HUDEP-2 (cell line): ENCODE data around the gene EGFR.

ENCODE experiments used
- DNase-seq, 76 experiments: peaks; one replicate each; lab custom pipeline; 2025; ENCODE audit not compliant: unreplicated experiment in 76 of 76; lab: John Stamatoyannopoulos, UW

Gene EGFR

DNA sequence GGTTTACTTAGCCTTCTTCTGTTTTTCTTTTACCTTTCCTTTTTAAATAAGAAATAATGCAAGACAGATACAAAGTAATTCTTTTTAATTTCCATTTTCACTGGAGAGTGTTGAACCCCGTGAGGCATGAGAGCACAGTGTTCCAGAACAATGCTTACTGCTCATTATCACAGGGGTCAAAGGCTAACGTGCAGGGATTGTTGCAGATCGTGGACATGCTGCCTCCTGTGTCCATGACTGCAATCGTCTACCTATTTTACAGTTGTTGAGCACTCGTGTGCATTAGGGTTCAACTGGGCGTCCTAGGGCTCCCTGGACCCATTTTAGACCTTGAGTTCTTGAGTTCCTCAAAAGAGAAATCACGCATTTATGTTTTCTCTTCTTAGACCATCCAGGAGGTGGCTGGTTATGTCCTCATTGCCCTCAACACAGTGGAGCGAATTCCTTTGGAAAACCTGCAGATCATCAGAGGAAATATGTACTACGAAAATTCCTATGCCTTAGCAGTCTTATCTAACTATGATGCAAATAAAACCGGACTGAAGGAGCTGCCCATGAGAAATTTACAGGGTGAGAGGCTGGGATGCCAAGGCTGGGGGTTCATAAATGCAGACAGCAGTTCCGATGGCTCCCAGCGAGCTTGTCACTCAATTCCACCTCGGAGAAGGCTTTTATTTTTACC lies 124.2 kb downstream of the EGFR start:
- DNase-seq: no peak

DNA sequence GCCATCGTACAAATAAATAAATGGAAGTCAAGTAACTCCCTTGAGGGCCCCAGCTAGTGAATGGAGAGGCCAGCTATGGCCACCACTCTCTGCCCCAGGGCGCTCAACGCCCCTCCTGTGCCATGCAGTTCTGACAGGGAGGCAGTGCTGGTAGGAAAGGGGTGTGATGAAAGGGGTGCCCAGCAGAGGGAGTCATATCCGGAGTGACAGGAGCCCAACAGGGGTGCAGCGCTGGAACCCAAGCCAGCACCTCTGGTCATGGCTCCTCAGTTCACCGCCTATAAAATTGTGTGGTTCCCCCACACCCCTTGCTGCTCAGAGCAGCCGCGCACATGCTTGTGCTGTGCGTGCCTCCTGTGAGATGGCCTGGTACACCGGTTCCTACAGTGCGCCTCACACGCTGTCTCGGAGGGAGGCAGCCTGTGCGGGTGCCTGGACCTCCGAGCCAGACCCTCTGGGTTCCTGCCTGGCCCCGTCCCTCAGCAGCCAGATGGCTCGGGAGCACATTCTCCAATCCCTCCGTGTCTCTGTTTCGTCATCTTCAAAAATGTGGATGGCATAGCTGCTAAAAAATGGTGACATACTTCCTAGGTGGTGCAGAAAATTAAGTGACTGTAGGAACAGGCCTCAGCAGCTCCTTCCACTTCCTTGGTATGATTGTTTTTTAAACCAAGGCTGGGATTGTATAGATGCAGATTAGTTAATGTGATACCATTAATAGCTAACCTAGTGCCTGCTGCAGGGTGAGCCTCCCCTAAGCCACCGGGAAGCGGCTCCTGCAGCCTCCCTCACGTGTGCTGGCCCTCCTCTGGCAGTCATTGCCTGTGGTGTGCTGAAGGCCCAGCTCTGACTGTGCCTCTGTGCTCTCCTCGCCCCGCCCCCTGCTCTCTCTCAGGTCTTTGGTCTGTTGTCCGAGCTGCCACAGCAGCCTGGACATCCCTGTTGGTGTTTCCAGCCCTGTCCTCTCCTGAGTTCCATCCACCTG lies 125.8 kb downstream of the EGFR start:
- no peak for DNase-seq

DNA sequence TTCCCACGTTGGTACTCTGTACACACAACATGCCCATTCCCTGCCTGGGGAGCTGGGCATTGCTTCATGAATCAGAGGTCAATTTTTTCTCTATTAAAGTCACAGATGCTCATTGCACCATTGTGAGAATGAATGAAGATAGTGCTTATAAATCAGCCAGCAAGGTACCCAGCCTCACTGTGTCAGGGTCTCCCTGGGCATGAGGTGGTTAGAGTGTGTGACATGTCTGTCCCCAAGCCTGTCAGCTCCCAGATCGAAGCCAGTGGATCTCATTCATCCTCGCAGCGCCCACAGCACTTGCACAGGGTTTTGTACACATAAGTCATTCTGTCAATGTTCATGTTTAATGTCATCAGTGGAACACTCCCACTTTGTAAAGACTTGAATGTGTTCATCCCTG lies 126.8 kb downstream of the EGFR start:
- DNase-seq: no peak

DNA sequence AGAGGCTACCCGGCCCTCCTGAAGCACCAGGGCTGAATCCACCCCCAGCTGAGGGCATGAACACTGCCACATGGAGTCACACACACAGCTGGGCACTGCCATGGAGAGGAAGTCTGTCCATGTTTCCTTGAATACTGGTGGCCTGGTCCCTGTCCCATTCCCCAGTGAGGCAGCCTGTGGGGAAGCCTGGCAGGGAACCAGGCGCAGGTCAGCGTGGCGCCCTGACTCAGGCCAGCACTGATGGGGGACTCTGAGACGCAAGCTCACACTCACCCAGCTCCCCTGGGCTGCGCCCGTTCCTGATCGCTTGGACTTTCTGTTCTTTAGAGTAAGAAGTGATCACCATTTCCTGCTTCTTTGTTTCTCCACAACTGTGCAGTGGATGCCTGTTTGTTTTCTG lies 128.3 kb downstream of the EGFR start:
- no peak for DNase-seq

DNA sequence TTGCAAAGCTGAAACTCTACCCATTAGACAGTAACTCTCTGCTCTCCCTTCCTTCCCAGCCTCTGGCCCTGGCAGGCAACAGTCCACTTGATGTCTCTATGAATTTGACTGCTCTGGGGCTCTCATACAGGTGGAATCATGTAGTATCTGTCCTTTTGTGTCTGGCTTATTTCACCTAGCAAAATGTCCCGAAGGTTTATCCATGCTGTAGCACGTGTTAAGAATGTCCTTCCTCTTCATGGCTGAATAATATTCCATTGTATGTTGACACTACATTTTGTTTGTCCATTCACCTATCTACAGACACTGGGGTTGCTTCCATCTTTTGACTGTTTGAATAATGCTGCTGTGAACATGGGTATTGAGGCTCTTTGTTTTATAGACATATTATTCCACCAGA lies 128.9 kb downstream of the EGFR start:
- no peak for DNase-seq

DNA sequence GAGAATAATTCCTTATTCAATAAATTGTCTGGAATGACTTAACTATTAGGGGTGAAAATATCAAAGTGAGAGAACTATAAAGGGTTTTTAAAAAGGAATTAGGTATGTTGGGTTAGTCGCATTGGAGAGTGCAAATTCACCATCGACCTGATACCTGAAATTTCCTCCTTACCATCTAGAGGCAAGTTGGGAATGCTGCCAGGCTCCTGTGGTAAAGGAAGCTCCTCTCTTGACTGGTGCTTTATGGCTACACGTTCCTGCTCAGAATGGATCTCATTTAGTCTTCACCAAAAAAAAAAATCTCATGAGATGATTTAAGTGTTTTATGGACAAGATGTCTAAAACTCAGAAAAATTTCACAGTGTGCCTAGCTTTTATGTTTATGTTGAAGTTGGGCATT lies 129.8 kb downstream of the EGFR start:
- DNase-seq: no peak

DNA sequence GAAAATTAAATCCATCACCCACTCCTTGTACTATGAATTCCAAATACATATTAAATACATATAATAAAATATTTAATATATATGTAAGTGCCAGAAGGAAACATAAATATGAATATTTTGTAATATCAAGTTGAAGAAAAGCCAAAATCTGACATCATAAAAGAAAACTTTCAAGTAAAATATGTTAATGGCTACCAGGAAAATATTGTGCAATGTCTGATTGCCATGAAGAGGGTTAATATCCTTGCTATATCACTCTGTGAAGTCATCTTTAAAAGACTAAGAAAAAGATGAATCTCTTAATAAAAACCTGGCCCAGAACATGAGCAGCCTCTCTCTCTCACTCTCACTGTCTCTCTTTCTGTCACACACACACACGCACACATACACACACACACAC lies 130.2 kb downstream of the EGFR start:
- DNase-seq: no peak

DNA sequence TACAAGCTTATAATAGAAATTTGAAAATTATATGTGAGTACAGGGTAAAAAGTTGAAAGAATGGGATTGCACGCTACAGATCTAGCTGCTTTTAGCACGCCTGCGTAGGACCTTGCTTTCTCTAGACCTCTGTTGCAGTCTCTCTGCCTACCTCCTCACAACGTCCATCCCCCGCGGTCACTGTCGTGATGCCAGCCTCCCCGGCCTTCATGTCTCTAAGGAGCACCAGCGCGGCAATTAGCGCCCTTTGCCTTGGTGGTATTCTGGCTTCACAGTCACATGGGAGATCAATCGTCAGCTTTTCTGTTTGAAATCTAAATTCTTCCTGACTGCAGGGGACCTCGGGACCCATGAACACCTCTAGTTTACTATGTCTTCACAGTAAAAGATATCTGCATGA lies 131.3 kb downstream of the EGFR start:
- no peak for DNase-seq

DNA sequence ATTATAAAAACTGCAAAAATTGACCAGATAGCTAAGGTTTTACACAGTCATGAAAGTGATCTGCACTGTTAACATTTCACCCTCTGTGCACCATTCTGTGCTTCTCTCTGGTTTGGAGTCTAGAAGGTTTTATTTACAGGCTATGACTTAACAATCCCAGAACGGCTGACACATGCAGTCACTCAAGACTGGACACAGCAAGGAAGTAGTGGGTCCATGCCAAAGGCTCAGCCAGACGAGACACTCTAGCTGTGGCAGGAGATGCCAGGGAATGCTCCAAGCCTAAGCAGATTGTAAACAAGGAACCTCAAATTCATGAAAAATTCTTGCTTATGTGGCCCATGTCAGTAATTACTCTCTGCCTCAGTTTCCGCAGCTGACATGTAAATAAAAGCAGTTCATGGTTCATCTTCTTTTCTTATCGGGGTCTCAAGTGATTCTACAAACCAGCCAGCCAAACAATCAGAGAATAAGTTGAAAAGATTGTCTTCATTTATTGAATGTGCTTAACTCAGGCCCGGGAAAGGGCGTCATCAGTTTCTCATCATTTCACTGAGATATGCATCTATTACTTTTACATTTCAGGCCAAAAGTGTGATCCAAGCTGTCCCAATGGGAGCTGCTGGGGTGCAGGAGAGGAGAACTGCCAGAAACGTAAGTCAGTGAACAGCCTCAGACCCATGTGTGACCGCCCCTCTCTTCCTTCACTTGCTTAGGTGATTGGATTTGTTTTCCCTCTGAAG lies 132.1 kb downstream of the EGFR start:
- DNase-seq: no peak

DNA sequence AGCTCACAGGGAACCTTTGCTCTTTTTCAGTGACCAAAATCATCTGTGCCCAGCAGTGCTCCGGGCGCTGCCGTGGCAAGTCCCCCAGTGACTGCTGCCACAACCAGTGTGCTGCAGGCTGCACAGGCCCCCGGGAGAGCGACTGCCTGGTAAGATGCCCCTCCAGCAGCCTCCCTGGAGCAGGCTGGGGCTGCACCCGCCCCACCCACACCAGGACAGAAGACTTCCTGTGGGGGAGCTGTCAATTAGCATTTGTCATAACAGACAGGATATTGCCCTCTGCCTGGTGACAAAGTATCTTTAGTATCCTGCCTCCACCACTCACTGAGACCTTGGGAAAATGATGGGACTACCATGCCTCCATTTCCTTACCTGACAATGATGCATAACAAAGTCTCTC lies 133.7 kb downstream of the EGFR start:
- DNase-seq: no peak

DNA sequence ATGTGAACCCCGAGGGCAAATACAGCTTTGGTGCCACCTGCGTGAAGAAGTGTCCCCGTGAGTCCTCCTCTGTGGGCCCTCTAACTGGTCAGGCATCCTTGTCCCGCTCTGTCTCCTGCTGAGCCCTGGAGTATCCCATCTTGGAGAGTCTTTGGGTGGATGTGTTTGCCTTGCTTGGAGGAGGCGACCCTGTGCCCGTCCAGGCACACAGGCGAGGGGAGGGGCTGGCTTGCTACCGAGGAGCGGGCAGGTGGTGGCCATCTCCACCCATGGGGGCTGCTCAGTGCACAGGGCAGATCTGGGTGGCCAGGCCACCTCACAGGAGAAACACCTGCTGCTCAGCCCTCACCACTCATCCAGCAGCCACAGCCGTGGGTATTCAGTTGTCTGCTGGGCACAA lies 135.3 kb downstream of the EGFR start:
- DNase-seq: no peak

DNA sequence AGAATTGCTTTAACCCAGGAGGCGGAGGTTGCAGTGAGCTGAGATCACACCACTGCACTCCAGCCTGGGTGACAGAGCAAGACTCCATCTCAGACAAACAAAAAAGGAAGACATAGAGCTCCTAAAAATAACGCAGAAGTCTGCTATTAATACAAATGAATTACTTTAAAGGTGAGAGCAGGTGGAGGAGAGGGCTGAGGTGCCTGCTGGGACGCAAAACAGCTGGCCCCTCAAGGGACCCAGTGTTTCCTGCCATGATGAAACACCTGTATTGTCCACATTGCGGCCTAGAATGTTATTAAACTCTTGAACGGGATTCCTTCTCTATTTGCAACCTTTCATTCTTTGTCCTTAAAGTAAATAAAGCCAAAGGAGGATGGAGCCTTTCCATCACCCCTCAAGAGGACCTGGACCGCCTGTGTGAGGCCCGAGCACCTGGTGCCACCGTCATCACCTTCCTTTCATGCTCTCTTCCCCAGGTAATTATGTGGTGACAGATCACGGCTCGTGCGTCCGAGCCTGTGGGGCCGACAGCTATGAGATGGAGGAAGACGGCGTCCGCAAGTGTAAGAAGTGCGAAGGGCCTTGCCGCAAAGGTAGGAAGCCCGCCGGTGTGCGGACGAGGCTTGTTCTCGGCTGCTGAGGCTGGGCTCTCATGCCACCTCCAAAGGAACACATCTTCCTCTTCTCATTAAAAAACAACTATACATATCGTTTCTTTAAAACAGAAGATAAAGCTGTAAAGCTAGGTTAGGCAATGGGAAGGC lies 136.7 kb downstream of the EGFR start:
- no peak for DNase-seq

DNA sequence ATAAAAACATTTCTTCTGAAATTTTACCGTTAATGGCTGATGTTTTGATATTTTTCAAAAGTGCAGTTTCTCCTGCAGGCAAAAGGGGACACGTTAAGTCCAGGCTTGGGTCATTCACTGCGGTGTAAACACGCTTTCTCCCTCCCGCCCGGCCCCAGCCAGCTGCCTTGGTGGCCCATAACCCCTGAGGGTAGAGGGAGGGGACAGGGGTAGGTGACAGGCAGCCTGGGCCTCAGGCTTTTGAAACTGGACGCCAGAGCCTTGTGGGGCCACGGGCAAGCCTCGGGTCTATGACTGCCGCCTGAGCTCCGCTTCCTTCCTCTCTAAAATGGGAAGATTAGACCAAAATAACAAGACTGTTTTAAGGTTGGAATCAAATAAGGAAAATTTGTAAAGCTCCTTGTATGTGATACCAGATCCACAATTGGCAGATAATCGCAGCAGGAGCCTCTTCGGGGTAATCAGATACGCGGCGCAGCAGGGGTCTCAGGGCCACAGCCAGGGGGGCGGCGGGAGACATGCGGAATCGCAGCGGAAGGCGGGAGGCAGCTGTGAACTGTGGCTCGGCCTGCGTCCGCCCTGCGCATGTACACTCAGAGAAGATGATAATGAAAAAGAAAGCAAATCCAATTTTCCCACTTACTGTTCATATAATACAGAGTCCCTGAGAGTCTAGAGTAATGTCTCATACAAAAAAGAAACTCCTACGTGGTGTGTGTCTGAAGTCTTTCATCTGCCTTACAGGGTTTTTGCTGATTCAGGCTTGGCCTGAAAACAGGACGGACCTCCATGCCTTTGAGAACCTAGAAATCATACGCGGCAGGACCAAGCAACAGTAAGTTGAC lies 138.3 kb downstream of the EGFR start:
- no peak for DNase-seq

DNA sequence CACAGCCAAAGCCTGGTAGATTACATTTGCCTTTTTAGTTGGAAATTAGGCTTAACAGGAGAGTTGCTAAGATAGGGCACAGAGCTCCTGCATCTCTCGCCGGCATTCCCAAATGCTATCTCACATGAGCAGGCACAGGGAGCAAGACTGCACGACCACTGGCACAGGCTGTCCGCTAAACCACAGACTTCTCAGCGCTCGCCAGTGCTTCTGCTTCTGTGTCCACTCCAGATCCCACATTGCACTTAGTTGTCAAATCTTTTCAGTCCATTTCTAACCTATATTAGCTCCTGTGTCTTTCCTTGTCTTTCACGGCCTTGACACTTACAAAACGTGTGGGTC lies 138.9 kb downstream of the EGFR start:
- DNase-seq: no peak

DNA sequence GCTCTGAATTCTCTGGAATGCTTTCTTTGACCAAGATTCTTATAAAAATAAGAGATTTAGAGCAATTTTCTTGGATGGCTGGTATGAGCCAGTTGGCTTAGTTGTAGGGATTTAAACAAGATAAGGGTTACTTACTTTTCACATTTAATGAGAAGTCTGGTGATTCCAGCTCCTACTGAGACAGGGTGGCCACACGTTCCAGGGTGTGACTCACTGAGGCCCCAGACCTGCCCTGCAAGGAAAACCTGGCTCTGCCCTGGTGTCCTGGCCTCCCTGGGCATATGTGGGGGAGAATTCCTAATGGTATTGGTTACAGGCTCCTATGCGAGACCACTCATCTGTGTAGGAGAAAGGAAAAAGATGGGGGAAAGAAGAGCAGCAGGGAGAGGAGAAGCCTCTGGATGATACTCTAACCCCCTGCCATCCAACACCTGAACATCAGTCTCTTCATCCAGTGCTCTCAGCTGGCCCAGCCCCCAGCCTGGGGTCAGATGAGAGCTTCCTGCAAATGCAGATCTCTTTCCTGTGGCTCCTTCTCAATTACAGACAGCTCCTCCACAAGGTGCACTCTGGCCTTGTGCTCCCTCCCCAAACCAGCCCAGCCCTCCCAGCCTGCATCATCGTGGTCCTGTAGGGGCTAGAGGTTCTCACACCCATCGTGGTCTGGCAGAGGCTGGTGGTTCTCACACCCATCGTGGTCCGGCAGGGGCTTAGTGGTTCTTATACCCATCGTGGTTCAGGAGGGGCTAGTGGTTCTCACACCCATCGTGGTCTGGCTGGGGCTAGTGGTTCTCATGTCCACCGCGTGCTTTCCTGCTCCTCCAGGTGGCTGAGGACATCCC lies 139.9 kb downstream of the EGFR start:
- DNase-seq: no peak

DNA sequence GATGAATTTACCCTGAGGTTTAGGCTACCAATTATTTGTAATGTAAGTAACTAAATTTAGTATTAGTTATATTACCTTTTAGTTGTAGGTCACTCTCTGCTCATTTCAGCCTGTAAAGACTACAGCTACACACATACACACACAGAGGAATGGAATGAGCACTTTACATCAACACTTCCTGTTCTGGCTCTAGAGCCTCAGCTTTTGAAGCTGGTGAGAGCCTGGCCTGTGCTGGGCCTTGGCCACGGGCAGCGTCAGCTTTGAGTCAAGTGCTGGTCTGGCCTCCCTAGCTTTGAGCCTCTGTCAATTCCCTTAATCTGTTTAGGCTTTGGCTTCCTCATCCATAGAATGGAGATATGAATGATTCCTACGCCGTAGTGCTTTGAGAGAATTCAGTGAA lies 141.7 kb downstream of the EGFR start:
- no peak for DNase-seq

DNA sequence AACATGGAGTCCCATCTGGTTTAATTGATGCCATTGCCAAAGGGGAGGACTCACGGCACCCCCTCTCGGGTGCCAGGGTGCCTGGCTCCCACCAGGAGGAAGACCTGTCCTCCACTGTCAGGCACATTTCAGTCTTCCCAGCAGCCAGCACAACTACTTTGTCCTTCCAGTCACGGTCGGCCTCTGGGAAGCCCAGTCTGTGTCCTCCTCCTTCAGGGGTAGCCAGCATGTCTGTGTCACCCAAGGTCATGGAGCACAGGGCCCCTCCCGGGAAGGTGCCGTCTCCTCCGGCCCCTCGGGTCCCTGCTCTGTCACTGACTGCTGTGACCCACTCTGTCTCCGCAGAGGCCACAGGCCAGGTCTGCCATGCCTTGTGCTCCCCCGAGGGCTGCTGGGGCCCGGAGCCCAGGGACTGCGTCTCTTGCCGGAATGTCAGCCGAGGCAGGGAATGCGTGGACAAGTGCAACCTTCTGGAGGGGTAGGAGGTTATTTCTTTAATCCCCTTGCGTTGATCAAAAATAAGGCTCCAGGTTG lies 142.4 kb downstream of the EGFR start:
- DNase-seq: no peak

DNA sequence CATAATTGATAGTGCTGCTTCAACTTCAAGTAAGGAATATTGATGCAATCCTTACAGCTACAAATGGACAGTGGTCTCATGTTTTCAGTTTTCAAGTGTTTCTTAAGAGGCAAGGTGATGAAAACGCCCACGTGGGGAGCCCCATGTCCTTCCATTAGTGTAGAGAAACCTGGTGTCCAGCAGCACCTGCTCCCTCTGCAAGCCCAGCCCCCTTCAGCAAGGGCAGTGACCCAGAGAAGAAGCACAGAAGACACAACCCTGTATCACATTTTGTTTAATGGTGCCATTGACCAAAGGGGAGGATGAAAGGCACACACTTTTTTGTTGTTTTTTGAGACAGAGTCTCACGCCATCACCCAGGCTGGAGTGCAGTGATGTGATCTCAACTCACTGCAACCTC lies 143.7 kb downstream of the EGFR start:
- no peak for DNase-seq

DNA sequence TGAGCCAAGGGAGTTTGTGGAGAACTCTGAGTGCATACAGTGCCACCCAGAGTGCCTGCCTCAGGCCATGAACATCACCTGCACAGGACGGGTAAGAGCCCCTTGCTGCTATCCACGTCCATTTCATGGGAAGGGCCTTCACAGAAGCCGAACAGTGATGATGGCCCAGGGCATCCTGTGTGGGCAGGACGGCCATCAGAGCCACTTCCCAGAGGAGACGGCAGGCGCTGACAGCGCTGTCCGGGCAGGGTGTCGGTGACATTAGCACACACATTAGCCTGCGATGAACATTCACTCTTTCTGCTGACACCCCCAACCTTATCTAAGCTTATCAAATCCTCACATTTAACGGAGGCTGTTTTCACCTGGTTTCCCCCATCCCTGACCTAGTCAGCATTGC lies 144.9 kb downstream of the EGFR start:
- no peak for DNase-seq
